ENCODE data around the gene USP21.

The USP21 gene

DNA sequence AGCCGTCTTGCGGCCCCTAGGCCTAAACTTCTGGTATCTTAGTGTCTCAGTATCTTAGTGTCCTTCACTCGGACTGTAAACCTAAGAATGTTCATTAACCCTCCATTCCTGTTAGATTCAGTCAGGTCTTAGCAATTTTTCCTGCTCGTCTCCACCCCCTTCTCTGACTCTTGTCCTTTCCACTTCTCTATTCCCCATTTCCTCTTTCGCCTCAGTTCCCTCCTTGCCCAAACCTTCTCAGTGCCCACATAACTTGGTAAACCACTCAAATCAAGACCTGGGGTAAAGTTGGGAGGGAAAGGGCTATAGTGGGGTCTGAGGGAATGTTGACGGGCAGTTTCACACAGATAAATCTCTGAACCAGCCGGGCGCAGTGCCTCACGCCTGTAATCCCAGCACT is 55.1 kb downstream of the USP21 start:
- DNase-seq (ENCODE audit: insufficient read length, low spot score) = no peak
- FAIRE-seq = no peak

- no peak for DNase-seq (ENCODE audit: insufficient read length, low spot score)
- FAIRE-seq = no peak
Observed at GRCh38 chr1:161215076-161215475, 55.8 kb downstream of the USP21 start, which contains the start of gene FCER1G. Gene FCER1G (plus strand): TSS chr1:161215295. CDS start chr1:161215322, 27 bp downstream.

All from HTR-8/SVneo (cell line).